ENCODE results near the gene SIK2. TPM values are rescaled to one million over a fixed set of nuclear protein-coding genes. Genes with fewer than 3 reads are reported as not detected.

SIK2 gene
- total RNA-seq, 2 donors from 2014 or later, result 16.2 to 21.3 TPM

DNA sequence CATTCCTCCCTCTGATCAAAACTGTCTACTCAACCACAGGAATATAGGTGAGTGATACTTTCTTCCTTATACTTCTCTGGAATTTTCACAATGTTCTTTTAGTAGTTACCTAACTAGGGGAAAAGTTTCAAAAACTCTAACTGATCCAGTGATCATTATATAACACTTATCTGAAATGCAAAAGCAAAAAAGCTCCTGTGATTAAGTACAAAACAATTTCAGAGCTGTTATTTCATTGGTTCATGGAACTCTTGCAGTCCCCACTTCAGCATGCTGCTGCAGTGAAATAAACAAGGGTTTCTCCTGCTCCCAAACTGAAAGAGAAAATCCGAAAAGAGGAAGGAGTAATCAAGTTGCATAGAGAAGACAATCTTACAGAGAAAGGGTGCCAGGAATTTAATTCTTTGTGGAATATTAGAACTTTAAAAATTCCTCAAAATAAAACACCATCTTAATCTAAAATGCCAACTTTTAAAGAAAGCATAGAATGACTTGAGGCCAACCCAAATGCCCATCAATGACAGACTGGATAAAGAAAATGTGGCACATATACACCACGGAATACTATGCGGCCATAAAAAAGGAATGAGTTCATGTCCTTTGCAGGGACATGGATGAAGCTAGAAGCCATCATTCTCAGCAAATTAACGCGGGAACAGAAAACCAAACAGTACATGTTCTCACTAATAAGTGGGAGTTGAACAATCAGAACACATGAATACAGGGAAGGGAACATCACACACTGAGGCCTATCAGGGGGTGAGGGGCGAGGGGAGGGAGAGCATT is 143.7 kb downstream of the SIK2 start:
- Histone ChIP-seq H3K9me3 (no peaks in the 10 kb centered on the region), H3K27me3 (no peaks in the 10 kb centered on the region), H3K4me1 (no peaks in the 10 kb centered on the region), H3K36me3 (peaks cover 13% of the 10 kb centered on the region), H3K9ac (ENCODE audit: low read depth in 2 of 2, low read length in 2 of 2) (no peak overlapping the region), H3K4me3 (no peak overlapping the region), H3K27ac (no peak overlapping the region)
- no peak for TF ChIP-seq CTCF (IDR thresholded peaks at IDR 0.05)
- intact Hi-C loops (cut with DNase I), result no loop called here
- no peak for DNase-seq

DNA sequence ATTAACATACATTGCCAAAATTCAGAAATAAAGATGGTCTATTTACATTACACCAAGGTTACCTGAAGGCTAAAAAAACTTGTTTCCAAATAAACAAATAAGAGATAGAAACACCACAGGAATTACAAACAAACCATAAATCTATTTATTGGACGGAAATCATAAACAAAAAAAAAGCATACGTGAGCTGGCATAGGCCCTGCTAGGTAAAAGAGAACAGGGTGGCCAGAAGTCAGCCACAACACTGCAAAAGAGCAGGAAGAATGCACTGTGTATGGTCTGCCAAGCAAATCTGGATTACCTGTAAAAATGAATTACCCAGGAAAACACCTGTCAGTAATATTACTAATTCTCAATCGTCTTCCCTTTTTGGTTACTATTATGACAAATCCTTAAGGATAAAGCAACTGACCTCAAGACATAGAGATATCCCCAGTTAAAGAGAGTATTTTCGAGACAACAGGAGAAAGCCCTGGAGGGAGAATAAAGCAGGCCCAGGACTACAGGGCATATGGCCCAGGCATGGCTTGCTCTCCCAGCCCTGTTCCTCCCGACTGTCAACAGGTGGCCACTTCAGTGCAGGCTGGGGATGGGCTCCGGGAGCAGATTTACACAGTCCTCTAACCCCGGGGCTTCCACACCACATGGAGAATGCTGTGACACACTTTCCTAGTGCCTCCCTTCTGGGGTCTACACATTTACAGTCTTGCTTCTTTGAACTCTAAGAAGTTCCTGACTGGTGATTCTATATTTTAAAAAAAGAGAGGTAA is 146.0 kb downstream of the SIK2 start:
- H3K27ac ChIP-seq, result no peak overlapping the region
- H3K9me3 ChIP-seq, result no peaks in the 10 kb centered on the region
- H3K27me3 ChIP-seq, result no peaks in the 10 kb centered on the region
- intact Hi-C loops (cut with DNase I), result no loop called here
- H3K9ac ChIP-seq (ENCODE audit: low read depth in 2 of 2, low read length in 2 of 2), result no peak overlapping the region
- DNase-seq, result no peak
- no peaks in the 10 kb centered on the region for H3K4me1 ChIP-seq
- TF ChIP-seq CTCF (IDR thresholded peaks at IDR 0.05), result no peak
- H3K4me3 ChIP-seq, result no peak overlapping the region
- H3K36me3 ChIP-seq, result peaks cover 4% of the 10 kb centered on the region

GRCh38 chr11:111749646-111750045 is 147.4 kb downstream of the SIK2 start:
- TF ChIP-seq CTCF (IDR thresholded peaks at IDR 0.05), result no peak
- intact Hi-C loops (cut with DNase I), result no loop called here
- Histone ChIP-seq H3K4me1 (no peaks in the 10 kb centered on the region), H3K36me3 (peaks cover 4% of the 10 kb centered on the region), H3K9me3 (no peaks in the 10 kb centered on the region), H3K4me3 (no peak overlapping the region), H3K27ac (no peak overlapping the region), H3K9ac (ENCODE audit: low read depth in 2 of 2, low read length in 2 of 2) (no peak overlapping the region), H3K27me3 (no peaks in the 10 kb centered on the region)
- DNase-seq, result no peak

GRCh38 chr11:111756097-111756496 is 153.8 kb downstream of the SIK2 start:
- no peak for TF ChIP-seq CTCF (IDR thresholded peaks at IDR 0.05)
- no peak overlapping the region for H3K9ac ChIP-seq (ENCODE audit: low read depth in 2 of 2, low read length in 2 of 2)
- H3K9me3 ChIP-seq, result no peaks in the 10 kb centered on the region
- no peaks in the 10 kb centered on the region for H3K4me1 ChIP-seq
- H3K27me3 ChIP-seq, result no peaks in the 10 kb centered on the region
- no peak for DNase-seq
- peak overlapping the region; percentile 21 for H3K27ac ChIP-seq
- H3K36me3 ChIP-seq, result no peaks in the 10 kb centered on the region
- no peak overlapping the region for H3K4me3 ChIP-seq
- intact Hi-C loops (cut with DNase I), result no loop called here

GRCh38 chr11:111759376-111759775 is 157.1 kb downstream of the SIK2 start:
- Histone ChIP-seq H3K9me3 (no peaks in the 10 kb centered on the region), H3K27me3 (no peaks in the 10 kb centered on the region), H3K36me3 (no peaks in the 10 kb centered on the region), H3K9ac (ENCODE audit: low read depth in 2 of 2, low read length in 2 of 2) (no peak overlapping the region), H3K4me3 (no peak overlapping the region), H3K4me1 (no peaks in the 10 kb centered on the region), H3K27ac (no peak overlapping the region)
- DNase-seq, result no peak
- no peak for TF ChIP-seq CTCF (IDR thresholded peaks at IDR 0.05)
- intact Hi-C loops (cut with DNase I), result no loop called here

All from colonic mucosa (tissue), 4 donors.